Stimulated activated CD4-positive, alpha-beta T cell treated with anti-CD3 and anti-CD28 coated beads, Interleukin-12 subunit alpha, Interleukin-12 subunit beta, amount 100 ng/mL, for 4 hours (primary cell): ENCODE results near the gene TCF4.

Source experiments
- DNase-seq: peaks from one replicate; pipeline ENCODE4 v3.0.0-alpha.2; 2020

TCF4 gene

GRCh38 chr18:55404136-55404830 is 183.7 kb downstream of the TCF4 start:
- no peak for DNase-seq

GRCh38 chr18:55403421-55403949 is 184.5 kb downstream of the TCF4 start:
- no peak for DNase-seq

DNA sequence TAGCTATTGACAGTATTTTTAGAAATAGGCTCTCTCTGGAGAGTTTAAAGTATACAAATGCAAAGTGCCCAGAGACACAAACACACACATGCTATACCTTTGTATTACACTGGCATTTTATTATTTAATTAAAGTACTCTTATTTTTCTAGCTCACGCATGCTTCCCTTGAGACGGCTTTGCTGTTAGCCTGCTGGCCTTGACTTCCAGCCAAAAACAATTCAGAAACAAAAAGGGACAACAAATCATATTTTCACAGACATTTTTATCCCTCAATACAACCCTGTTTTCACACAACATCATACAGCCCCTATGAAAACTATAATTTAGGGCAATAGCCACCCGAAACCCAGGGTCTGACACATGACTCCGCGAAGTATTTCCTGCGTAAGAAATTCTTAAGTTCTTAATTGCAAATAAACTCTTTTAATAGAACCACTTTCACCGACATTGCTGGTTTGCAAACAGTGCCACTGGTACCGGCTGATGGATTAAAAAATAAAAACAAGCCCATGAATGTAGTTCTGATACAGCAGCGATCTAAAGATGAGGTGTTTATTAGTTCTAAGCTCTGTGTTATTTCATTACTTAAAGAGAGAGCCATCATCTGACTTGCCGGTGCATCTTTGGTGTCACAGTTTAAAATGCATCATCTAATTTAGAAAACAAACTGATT is 185.1 kb downstream of the TCF4 start:
- DNase-seq, result no peak

GRCh38 chr18:55401638-55402191 is 186.3 kb downstream of the TCF4 start:
- no peak for DNase-seq

DNA sequence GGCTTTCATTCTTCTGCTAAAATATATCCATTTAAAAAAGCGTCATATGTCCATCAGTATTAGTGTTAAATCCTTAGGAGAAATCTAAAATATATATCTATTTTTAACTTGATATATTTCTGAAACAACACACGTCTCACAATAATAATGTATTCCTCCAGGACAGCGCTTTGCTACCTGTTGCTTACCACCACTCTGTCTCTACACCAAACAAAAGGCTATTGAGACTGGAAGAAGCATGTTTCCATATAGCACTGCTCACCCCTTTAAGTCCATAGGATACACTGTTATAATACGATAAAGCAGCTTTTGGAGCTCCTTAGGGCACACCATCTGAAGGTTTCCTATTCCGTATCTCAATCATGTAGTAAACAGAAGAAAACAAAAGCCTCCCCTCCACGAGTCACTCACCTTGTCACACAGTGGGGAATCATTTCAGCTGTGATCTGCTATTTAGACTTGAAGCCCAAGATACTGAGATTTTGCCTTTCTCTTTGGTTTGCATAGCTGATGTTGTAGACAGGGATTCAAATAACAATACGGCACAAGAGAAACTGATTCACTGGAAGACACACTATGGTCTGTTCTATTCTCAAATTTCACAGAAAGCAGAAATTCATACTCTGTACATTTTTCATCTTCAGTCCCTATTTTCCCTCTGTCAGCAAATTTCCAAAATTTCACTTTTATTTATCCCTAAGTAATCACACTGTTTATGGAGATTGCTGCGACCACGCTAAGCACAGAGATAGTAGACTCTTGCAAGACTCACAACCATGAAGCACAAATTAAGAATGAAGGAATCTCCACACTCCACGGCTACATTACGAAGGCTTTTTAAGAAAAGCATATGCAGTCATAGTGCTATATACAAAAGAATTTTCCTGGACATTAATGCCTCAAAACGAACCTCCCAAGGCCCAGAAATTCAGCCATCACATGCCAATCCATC is 187.1 kb downstream of the TCF4 start:
- no peak for DNase-seq

- DNase-seq, result no peak
Measured at GRCh38 chr18:55400081-55400480, 187.9 kb downstream of the TCF4 start.

DNA sequence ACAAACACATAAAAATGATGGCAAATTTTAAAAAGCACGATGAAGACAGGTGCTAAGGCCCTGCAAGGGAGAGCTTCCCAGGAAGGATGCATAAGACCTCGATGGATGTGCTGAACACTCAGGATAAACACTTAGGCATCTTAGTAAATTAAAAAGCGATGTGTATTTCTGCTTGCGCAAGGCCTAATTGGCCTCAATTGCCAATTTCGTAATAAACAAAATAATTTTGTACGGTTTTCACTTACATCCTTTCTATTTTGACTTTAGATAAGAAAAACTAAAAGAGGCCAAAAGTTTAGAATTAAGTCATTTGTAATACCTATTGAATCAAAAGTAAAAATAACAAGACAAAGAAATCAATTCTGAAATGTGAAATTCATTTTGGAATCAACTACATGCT is 189.1 kb downstream of the TCF4 start:
- no peak for DNase-seq

DNA sequence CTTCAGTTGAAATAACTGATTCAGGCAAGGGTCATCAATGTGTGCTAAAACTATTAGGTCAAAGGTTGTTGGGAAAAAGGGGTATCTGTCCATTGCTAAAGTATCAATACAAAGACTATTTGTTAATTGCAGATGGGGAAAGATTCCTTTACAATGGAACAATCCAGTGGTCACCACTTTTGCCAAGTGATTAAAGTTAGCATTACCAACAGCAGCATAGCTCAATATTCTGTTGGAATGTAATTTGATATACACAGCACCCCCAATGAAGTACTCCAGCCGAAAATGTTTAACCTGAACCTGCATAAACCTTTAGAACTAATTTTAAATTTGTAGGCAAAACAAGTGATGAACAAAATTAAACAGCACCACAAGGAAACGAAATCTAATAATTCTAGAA is 191.0 kb downstream of the TCF4 start:
- no peak for DNase-seq

DNA sequence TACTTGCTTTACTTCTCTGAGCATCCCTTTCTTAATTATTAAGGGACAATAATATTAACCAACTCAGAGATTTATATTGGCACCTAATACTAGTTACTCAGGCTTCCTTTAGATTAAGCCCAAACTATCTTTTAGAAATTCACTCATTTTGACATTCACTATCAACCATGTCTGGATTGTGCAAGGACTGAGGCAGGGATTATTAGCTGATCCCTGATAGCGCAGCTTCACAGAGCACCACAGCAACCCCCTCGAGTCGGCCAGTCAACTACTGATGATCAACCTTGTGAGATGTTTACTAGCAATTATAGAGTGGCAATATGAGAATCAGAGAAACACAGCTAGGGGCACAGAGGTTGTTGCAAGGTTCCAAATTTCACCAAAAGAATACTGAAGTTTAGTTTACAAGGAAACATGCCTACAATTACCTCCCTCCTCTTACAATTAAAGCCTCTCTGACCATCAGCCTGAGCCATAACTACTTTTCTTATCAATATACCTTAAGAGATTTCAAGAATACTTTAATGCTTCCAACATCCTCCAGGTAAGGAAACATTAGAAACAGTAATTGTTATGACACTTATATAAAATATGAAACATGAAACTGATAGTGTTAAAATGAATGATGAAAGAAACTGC is 191.6 kb downstream of the TCF4 start:
- DNase-seq, result no peak

DNA sequence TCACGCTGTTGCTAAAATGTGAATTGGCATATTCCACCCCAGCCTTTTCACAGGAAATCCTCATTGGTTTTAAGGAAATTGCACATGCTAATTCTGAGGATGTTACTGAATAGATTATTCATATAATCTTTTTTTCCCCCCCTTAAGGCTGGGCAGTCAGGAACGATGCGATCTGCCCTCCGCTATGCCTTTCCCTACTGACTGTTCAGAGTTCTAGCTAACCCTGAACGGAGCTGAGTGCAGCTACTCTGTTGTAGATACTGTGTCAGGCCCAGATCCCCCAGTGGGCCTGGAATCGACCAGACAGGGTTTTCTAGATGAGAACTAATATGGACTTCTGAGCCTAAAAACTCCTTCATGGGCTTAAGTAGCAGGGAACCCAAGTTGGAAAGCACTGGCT is 192.2 kb downstream of the TCF4 start:
- DNase-seq, result no peak

DNA sequence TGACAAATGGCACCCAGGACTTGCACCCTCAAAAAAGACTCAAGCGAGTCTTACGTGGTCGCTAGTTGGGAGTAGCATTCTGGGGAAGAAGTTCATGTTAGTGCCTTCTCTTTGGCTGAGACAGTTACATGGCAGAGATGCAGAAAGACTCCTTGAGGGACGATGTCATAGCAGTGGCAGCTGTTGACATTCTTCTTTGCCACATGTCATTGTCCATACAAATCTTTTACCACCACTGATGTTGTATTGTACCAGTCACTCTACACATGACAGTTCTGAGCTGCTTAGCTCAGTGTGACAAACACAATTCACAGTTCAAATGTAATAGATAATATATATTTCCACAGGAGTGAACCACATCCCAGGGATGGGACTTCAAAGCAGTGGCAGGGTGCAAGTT is 197.1 kb downstream of the TCF4 start:
- DNase-seq, result no peak

GRCh38 chr18:55387139-55387984 is 200.6 kb downstream of the TCF4 start:
- DNase-seq, result no peak

DNA sequence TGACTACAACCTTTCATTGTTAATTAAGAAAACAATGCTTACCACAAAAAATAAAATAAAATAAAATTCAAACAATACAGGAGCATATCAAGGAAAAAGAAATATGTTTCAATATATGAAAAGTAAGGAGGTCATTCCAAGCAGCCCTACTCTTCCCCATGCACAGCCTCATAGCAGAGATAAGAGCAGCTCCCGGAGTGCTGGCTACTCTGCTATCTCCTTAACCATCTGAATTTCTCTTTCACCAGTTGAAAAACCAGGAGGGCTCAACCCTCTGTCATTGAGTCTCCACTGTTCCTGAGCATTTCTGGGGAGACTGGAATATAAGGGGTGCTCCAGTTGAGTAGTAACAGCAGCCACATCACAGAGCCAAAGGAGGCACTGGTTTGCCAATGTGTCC is 201.4 kb downstream of the TCF4 start:
- no peak for DNase-seq

GRCh38 chr18:55385770-55386169 is 202.2 kb downstream of the TCF4 start:
- no peak for DNase-seq

DNA sequence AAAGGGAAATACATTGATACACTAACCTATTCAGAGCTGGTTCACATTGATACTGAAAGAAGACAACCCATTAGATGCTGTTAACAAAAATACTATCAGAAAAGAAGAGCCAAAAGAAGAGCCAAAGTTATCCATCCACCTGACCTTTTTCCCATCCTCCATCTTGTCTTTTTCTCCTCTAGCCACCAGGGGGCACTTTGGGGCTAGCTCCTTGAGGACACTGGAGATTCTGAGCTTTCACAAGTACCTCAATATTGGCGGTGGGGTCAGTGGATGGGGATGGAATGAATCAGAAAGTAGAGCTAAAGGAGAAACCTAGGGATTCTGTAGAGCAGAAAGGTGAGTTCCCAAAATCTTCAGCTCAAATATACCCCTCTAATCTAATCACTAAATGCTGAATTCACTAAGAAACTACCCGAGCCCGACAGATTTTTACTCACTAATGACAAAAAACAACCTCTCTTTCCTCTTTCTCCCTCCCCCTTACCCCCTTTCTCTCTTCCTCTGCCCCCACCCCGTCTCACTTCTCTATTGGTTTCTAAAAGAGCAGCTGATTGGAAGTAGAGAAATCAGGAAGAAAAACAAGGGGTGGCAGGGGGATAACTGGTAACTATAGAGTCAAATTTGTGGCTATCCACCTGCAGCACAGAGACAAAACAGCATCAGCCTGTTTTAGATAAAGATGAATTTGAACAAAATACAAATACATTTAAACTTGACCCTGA is 203.3 kb downstream of the TCF4 start:
- no peak for DNase-seq

DNA sequence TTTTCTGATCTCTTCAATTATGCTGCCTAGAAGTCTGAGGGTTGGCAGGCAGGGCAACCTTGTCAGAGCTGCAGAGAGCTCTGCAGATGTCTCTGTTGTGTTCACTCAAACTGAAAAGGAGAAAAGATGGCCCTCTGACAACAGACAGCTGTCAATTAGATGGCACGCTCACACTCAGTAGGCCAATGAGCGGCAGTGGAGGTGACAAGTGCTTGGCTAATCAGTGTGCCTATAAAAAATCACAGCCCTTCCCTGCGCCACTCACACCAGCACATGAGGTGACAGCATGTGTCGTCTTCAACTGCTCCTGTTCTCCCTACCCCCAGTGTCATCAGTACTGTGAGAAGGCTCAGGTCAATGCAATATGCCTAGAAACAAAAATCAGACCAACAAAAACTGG is 203.9 kb downstream of the TCF4 start:
- no peak for DNase-seq

DNA sequence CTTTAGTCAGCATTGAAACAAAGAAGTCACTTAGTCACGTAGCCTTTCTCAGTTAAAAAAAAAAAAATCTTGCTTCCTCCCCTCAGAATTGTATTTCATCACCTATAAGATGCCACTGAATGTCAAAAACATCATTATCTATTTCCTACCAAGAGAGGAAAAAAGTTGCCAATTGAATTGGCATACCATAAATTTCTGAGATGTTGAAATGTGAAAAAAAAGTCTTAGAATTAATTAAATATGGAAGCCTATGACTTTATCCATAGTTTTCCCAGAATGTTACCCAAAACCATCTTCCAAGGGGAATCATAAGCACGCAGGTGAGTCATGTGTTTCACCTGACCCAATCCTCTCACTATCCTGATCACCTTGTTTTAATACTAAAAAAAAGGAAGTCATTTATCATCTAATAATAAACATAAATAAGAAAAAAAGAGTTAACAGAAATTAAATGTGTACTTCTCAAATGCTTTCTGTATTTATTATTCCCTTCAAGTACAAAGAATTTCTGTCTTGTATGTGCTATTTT is 205.7 kb downstream of the TCF4 start:
- no peak for DNase-seq

DNA sequence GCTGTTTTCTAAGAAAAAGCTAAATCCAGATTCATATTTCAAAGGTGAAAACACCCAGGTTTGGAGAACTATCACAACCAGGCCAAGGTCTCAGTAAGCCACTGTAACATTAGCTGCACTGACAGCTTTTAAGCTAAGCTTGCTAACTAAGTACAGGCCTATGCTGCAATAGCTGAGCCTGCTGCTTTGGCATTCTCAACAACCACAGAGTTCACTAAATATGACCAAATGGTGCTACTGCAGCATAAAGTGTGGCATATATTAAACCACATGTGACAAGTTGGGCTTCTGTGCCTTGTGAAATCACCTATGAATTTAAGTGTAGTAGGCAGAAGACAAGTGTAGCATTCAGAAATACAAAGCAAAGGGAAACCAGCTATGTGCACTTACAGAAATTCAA is 206.7 kb downstream of the TCF4 start:
- DNase-seq, result no peak

DNA sequence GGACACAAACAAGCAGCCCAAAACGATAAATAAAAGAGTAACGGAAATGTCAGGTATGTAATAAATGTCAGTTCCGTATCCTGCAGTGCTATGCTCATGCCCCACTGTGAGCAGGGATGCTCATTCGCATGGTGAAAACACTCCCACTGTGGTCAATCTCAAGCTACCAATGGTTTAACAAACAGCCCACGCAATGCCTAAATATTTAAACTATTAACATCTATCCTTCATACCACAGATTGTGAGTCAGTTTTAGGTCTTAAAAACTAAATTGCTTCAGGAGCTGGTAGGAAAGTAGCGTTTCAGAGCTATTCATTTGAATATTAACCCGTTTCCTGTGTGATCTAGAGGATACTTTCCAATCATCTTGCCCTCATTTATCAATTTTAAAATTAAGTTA is 207.4 kb downstream of the TCF4 start:
- DNase-seq, result no peak

- no peak for DNase-seq
Measured at GRCh38 chr18:55376387-55376786, 211.6 kb downstream of the TCF4 start.

GRCh38 chr18:55375930-55376329 is 212.1 kb downstream of the TCF4 start:
- DNase-seq, result no peak
